ENCODE results near the gene ZNF550. TPM values are rescaled to one million over a fixed set of nuclear protein-coding genes. Genes with fewer than 3 reads are reported as not detected.

Gene ZNF550
- total and polyA plus RNA-seq, 2 of the 13 experiments (the other 11 are each of a cell fraction or from before 2014, with no cell fraction given): 8.6 to 9.1 TPM

DNA sequence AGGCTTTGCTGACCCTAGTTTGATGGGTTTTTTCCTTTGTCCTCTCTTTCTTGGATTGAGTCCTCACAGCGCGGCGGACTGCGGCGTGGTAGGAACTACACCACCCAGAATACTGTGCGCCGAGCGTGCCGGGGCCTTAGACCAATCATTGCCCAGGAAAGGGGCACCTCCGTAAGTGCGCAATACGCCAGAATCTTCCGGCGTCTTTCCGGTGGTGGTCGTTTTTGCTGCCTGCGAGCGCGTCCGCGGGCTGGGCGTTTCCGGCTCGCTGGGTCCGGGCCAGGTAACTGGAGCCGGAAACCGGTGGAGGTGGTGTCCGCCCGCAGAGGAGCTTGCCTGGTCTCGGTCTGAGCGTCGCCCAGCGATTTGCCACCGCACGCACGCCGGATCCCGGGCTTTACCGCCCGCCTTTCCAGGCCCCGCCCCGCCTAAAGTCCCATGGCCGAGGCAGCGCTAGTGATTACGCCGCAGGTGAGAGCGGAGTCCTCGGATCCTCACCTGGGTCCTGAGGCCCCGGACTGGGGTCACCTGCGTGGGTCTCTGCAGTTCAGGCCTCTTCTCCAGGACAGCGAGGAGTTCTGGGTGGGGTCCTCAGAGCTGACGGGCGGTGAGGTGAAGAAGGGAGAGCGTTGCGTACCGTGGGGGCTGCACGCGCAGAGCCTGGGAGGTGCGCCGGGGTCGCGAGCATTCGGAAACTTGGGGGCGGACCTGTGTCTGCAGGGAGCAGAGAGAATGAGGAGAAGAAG, 32.4 kb downstream of the ZNF550 start, which contains the start of gene ZNF549 (continued):
- TF ChIP-seq, protein P1, sequence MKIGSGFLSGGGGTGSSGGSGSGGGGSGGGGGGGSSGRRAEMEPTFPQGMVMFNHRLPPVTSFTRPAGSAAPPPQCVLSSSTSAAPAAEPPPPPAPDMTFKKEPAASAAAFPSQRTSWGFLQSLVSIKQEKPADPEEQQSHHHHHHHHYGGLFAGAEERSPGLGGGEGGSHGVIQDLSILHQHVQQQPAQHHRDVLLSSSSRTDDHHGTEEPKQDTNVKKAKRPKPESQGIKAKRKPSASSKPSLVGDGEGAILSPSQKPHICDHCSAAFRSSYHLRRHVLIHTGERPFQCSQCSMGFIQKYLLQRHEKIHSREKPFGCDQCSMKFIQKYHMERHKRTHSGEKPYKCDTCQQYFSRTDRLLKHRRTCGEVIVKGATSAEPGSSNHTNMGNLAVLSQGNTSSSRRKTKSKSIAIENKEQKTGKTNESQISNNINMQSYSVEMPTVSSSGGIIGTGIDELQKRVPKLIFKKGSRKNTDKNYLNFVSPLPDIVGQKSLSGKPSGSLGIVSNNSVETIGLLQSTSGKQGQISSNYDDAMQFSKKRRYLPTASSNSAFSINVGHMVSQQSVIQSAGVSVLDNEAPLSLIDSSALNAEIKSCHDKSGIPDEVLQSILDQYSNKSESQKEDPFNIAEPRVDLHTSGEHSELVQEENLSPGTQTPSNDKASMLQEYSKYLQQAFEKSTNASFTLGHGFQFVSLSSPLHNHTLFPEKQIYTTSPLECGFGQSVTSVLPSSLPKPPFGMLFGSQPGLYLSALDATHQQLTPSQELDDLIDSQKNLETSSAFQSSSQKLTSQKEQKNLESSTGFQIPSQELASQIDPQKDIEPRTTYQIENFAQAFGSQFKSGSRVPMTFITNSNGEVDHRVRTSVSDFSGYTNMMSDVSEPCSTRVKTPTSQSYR (CRISPR knock-in tag; IDR thresholded peaks at IDR 0.05; ENCODE audit: borderline replicate concordance): no peak; the same call in 1 of the 2 replicates
- no peak for TF ChIP-seq ZNF556 (CRISPR knock-in tag; IDR thresholded peaks at IDR 0.05; ENCODE audit: borderline replicate concordance)
- no peak for TF ChIP-seq NR2F2 (IDR thresholded peaks at IDR 0.05; ENCODE audit: borderline replicate concordance, low read depth)
- TF ChIP-seq, protein P2, sequence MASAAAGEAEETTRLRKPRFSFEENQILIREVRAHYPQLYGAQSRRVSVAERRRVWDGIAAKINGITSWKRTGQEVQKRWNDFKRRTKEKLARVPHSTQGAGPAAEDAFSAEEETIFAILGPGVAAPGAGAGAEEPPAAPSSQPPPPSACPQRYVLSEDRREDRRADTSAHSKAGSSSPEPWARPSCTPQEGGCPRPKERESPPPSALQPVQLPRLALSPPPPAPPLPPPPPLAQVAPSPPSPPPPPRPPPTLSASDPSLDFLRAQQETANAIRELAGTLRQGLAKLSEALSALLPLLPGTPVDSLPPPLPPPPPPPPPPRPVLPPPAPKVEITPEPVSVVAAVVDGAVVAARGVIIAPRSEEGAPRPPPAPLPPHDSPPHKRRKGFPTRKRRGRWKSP (CRISPR knock-in tag; IDR thresholded peaks at IDR 0.05): peak; percentile 80; the same call in 1 of the 2 replicates
- TF ChIP-seq TAF15 (IDR thresholded peaks at IDR 0.05; ENCODE audit: low read depth, low read length, poor library complexity, severe bottlenecking): no peak
- no peak for TF ChIP-seq ZNF570 (CRISPR knock-in tag; IDR thresholded peaks at IDR 0.05; ENCODE audit: borderline replicate concordance)
- TF ChIP-seq NFE2 (CRISPR knock-in tag; IDR thresholded peaks at IDR 0.05): no peak
- 0 out of 2 replicates have a peak, but pooled peaks have one; percentile 25 for TF ChIP-seq KLF11 (CRISPR knock-in tag; IDR thresholded peaks at IDR 0.05)
- 0 out of 2 replicates have a peak, but pooled peaks have one; percentile 23 for TF ChIP-seq EEA1 (CRISPR knock-in tag; IDR thresholded peaks at IDR 0.05; ENCODE audit: borderline replicate concordance)
- no peak for TF ChIP-seq ZNF558 (CRISPR knock-in tag; IDR thresholded peaks at IDR 0.05; ENCODE audit: borderline replicate concordance)
- TF ChIP-seq, protein P3, sequence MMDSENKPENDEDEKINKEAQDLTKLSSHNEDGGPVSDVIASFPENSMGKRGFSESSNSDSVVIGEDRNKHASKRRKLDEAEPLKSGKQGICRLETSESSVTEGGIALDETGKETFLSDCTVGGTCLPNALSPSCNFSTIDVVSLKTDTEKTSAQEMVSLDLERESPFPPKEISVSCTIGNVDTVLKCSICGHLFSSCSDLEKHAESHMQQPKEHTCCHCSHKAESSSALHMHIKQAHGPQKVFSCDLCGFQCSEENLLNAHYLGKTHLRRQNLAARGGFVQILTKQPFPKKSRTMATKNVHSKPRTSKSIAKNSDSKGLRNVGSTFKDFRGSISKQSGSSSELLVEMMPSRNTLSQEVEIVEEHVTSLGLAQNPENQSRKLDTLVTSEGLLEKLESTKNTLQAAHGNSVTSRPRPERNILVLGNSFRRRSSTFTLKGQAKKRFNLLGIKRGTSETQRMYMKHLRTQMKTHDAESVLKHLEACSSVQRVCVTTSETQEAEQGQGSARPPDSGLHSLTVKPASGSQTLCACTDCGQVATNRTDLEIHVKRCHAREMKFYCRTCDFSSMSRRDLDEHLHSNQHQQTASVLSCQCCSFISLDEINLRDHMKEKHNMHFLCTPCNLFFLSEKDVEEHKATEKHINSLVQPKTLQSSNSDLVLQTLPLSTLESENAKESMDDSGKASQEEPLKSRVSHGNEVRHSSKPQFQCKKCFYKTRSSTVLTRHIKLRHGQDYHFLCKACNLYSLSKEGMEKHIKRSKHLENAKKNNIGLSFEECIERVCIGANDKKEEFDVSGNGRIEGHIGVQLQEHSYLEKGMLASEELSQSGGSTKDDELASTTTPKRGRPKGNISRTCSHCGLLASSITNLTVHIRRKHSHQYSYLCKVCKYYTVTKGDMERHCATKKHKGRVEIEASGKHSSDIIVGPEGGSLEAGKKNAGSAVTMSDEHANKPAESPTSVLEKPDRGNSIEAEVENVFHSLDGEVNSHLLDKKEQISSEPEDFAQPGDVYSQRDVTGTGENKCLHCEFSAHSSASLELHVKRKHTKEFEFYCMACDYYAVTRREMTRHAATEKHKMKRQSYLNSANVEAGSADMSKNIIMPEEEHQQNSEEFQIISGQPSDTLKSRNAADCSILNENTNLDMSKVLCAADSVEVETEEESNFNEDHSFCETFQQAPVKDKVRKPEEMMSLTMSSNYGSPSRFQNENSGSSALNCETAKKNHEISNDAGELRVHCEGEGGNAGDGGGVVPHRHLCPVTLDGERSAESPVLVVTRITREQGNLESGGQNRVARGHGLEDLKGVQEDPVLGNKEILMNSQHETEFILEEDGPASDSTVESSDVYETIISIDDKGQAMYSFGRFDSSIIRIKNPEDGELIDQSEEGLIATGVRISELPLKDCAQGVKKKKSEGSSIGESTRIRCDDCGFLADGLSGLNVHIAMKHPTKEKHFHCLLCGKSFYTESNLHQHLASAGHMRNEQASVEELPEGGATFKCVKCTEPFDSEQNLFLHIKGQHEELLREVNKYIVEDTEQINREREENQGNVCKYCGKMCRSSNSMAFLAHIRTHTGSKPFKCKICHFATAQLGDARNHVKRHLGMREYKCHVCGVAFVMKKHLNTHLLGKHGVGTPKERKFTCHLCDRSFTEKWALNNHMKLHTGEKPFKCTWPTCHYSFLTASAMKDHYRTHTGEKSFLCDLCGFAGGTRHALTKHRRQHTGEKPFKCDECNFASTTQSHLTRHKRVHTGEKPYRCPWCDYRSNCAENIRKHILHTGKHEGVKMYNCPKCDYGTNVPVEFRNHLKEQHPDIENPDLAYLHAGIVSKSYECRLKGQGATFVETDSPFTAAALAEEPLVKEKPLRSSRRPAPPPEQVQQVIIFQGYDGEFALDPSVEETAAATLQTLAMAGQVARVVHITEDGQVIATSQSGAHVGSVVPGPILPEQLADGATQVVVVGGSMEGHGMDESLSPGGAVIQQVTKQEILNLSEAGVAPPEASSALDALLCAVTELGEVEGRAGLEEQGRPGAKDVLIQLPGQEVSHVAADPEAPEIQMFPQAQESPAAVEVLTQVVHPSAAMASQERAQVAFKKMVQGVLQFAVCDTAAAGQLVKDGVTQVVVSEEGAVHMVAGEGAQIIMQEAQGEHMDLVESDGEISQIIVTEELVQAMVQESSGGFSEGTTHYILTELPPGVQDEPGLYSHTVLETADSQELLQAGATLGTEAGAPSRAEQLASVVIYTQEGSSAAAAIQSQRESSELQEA (CRISPR knock-in tag; IDR thresholded peaks at IDR 0.05; ENCODE audit: not compliant biosample characterization): no peak
- TF ChIP-seq, protein P4, sequence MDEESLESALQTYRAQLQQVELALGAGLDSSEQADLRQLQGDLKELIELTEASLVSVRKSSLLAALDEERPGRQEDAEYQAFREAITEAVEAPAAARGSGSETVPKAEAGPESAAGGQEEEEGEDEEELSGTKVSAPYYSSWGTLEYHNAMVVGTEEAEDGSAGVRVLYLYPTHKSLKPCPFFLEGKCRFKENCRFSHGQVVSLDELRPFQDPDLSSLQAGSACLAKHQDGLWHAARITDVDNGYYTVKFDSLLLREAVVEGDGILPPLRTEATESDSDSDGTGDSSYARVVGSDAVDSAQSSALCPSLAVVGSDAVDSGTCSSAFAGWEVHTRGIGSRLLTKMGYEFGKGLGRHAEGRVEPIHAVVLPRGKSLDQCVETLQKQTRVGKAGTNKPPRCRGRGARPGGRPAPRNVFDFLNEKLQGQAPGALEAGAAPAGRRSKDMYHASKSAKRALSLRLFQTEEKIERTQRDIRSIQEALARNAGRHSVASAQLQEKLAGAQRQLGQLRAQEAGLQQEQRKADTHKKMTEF (CRISPR knock-in tag; IDR thresholded peaks at IDR 0.05): peak; percentile 67; the same call in 1 of the 2 replicates
- TF ChIP-seq KDM2A (CRISPR knock-in tag; IDR thresholded peaks at IDR 0.05; ENCODE audit: borderline replicate concordance, low read depth): peak; percentile 85
- no peak; the same call in 1 of the 2 replicates for TF ChIP-seq ZIK1 (CRISPR knock-in tag; IDR thresholded peaks at IDR 0.05; ENCODE audit: borderline replicate concordance, low read depth)

Measured in HepG2 (cell line).